AG09319 (cell line): ENCODE results near the gene NTHL1.

Experiments used
- DNase-seq: peaks from one replicate; pipeline ENCODE4 v3.0.0-alpha.2; 2010; ENCODE audit warnings: low read depth; ENCODE audit errors: extremely low read depth
- TF ChIP-seq, protein P1 (sequence below): IDR thresholded peaks from 2 replicates; pipeline ENCODE4 v1.5.1; 2011; ENCODE audit warnings: low read depth, mild to moderate bottlenecking, inconsistent platforms, low read length, moderate library complexity

Gene NTHL1

DNA sequence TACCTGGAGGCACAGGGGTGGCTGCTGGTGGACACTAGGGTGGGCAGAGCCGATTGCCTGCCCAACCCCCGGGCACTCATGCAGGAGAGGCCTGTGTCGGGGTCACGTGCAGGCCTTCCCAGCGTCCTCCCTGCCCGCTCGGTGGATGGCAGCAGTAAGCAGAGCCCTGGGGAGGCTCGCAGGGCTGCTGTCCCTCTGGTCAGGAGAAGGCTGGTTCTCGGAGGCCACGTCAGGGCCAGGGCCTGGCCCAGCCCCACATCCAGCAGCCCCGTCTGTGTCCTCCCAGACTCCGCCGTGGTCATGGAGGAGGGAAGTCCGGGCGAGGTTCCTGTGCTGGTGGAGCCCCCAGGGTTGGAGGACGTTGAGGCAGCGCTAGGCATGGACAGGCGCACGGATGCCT is 35.8 kb upstream of the NTHL1 start:
- DNase-seq = no peak
- TF ChIP-seq, protein P1, sequence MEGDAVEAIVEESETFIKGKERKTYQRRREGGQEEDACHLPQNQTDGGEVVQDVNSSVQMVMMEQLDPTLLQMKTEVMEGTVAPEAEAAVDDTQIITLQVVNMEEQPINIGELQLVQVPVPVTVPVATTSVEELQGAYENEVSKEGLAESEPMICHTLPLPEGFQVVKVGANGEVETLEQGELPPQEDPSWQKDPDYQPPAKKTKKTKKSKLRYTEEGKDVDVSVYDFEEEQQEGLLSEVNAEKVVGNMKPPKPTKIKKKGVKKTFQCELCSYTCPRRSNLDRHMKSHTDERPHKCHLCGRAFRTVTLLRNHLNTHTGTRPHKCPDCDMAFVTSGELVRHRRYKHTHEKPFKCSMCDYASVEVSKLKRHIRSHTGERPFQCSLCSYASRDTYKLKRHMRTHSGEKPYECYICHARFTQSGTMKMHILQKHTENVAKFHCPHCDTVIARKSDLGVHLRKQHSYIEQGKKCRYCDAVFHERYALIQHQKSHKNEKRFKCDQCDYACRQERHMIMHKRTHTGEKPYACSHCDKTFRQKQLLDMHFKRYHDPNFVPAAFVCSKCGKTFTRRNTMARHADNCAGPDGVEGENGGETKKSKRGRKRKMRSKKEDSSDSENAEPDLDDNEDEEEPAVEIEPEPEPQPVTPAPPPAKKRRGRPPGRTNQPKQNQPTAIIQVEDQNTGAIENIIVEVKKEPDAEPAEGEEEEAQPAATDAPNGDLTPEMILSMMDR = no peak

DNA sequence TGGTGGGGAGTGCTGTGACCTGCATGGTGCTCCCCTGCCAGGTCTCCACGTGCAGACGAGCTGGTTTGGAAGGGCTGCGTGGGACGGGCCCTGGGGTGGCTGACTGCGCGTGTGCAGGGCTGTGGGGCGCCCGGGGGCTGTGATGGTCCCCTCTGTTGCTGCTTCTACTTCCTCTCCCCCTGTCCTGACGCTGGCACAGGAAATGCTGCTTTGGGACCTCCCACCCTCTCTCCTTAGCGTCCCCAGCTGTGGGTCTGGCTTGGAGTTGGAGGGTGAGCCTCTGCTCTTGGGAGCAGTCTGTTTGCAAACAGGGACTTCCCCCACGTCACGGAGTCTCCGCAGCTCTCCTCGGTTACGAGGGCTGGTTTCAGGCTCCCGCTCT is 35.3 kb upstream of the NTHL1 start:
- TF ChIP-seq, protein P1 = no peak
- DNase-seq = no peak

DNA sequence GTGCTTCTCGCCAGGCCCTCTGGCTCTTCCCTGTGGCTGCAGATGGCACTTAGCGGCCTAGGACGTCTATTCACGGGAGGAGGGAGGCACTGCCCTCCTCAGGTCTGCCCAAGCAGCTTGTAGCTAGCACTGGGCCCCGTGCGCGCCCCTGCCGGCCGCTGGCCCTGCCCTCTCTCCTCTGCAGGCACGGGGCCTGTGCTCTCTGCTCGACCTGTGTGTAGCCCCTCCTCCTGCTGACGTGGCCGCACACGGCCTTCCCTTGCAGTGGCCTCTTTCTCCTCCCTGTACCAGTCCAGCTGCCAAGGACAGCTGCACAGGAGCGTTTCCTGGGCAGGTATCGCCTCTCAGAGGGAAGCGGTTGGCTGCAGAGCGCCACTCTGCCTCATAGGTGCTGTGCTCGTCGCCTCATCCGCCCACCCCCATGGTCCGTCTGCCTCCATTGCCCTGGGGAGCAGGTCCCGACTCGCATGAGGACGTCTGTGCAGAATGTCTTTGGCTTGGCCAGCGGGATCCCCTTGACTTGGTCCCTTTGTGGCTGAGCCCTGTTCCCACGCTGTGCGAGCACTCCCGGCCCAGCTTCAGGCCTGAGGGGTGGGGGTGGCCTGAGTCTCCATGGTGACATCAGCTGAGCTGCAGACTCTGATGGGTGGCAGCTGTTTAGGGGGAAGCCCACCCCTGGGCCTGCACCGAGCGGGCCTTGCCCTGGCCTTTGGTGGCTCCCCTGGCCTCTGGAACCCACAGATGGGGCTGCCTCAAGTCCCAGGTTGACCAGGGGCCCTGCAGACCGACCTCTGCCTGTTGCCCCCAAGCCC is 34.7 kb upstream of the NTHL1 start:
- TF ChIP-seq, protein P1 = no peak
- no peak for DNase-seq

DNA sequence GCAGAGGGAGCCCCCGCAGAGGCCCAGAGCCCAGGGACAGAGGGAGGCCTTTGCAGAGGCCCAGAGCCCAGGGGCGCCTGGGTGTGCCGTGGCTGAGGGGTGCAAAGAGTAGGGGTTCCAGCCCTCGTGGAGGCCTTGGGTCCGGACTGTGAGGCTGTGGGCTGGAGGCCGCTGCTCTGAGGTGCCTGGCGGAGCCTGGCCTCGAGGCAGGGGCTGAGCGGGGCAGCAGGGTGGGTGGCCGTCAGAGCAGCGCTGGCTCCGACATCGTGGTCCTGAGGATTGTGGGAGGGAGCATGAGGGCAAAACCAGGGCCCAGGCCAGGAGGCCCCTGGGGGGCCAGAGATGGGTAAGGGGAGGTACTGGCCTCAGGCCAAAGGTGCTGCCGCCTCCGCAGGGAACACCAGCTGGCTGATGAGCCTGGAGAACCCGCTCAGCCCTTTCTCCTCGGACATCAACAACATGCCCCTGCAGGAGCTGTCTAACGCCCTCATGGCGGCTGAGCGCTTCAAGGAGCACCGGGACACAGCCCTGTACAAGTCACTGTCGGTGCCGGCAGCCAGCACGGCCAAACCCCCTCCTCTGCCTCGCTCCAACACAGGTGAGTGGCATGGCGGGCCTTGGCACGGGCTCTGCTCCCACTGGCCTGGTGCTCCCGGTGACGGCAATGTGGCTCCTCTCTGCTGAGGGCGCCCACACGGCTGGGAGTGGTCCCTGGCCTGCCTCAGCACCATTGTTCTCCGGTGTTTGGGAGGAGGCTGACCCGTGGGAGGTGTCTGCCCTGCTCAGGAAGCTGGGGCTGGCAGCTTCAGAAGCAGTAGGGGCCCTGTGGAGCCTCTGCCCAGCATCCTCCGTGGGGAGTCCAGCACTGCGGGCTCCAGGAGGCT is 33.8 kb upstream of the NTHL1 start:
- TF ChIP-seq, protein P1 = no peak
- DNase-seq = no peak

DNA sequence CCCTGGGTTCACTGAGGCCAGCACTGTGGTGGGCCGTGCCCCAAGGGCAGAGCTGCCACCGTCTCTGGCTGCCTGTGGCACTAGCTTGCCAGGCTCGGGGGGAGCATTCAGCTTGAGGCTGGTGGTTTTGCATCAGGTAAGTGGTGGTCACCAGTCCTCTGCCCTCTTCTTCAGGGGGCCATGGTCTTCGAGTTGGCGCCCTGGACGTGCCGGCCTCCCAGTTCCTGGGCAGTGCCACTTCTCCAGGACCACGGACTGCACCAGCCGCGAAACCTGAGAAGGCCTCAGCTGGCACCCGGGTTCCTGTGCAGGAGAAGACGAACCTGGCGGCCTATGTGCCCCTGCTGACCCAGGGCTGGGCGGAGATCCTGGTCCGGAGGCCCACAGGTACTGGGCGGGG is 32.4 kb upstream of the NTHL1 start:
- TF ChIP-seq, protein P1 = no peak
- no peak for DNase-seq

DNA sequence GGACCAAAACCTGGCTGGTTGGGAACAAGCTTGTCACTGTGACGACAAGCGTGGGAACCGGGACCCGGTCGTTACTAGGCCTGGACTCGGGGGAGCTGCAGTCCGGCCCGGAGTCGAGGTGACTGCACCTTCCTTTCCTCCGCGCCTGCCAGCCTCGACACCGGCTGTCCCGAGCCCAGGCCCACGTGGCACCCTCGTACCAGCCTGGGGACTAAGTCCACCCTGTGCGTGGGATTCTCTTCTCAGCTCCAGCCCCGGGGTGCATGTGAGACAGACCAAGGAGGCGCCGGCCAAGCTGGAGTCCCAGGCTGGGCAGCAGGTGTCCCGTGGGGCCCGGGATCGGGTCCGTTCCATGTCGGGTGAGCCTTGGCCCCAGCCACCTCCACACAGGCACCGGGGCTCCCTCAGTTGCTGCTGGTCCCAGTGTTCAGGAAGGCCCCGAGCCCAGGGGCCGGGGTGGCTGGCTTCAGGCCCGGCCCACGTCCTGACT is 31.7 kb upstream of the NTHL1 start:
- no peak for DNase-seq
- TF ChIP-seq, protein P1 = no peak

DNA sequence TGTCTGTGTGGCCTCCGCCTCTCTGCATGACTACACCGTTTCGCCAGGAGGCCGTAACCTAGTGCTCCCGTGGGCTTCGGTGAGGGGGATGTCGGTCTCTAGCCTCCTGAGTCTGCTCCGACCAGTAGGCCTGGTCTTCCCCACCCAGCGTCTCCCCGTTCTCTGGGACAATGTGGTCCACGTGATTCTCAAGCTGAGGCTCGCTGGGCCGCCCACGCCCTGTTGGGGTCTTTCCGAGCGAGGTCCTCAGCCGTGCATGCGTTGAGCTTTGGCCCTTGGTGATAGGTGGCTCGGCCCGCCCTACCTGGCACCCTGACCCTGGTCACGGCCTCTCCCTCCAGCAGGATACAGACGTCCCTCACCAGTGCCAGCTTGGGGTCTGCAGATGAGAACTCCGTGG is 31.1 kb upstream of the NTHL1 start:
- DNase-seq = no peak
- TF ChIP-seq, protein P1 = no peak
